BJ (cell line): ENCODE data around the gene SBNO1. TPM values are rescaled to one million over a fixed set of nuclear protein-coding genes. Genes with fewer than 3 reads are reported as not detected.
A peak's percentile ranks its signal among the peaks of the same experiment; 100 is the strongest.
"Not testable (repeated sequence)": the region's sequence is repeated elsewhere in the genome, so short reads cannot be mapped to it uniquely, and the experiment has no call there.

Source experiments
- CTCF ChIA-PET: fragments of 350-600 bp; formaldehyde crosslinking; extraction: SDS; loops from one replicate; lab custom pipeline; 2021; ENCODE audit warnings: antibody characterized with exemption, inconsistent platforms; lab: Yijun Ruan, JAX
- POLR2A ChIA-PET: fragments of 300-600 bp; sonication (Branson Sonifier 250); formaldehyde crosslinking; extraction: SDS; loops from one replicate; lab custom pipeline; 2021; ENCODE audit warnings: antibody characterized with exemption; lab: Charles Lee
- DNase-seq: peaks from one replicate; pipeline ENCODE4 v3.0.0-alpha.2; 2011; ENCODE audit warnings: low read depth
- H3K27me3 ChIP-seq: 2 replicates; pipeline ENCODE4 v1.6.0; 2011; ENCODE audit warnings: low read length; ENCODE audit not compliant: control insufficient read depth, insufficient read depth
- H3K36me3 ChIP-seq: 2 replicates; pipeline ENCODE4 v1.5.1; 2011; ENCODE audit warnings: low read length; ENCODE audit not compliant: control insufficient read depth, insufficient read depth
- H3K4me3 ChIP-seq: 2 replicates; pipeline ENCODE4 v1.5.1; 2011; ENCODE audit warnings: low read depth, mild to moderate bottlenecking, control low read depth, low read length
- polyA minus RNA-seq: library from RNA; depleted of rRNA, polyadenylated mRNA; stranded (reverse); fragments of >200 nt; gene quantifications from 2 replicates; pipeline ENCODE4 v1.2.3, GENCODE V29; 2011; rRNA and poly(A)+ RNA removed
- polyA plus RNA-seq: library from polyadenylated mRNA; depleted of rRNA; stranded (reverse); fragments of >200 nt; gene quantifications from 2 replicates; pipeline ENCODE4 v1.2.3, GENCODE V29; 2011; rRNA removed
- TF ChIP-seq, protein P1 (sequence below): IDR thresholded peaks from 2 replicates; pipeline ENCODE4 v1.5.1; 2011; ENCODE audit warnings: low read depth, mild to moderate bottlenecking, control low read depth, inconsistent platforms, low read length, moderate library complexity; ENCODE audit not compliant: insufficient read depth

SBNO1 gene
- polyA plus RNA-seq (4.8 and 10.2 TPM in 2 replicates), polyA minus RNA-seq (12.6 and 15.9 TPM in 2 replicates)

- Histone ChIP-seq H3K27me3 (no peaks in the 10 kb centered on the region), H3K36me3 (no peaks in the 10 kb centered on the region), H3K4me3 (peak within 1 kb of the TSS; percentile 79)
- POLR2A ChIA-PET, result interaction anchor here (0.5 to 1.5 kb wide), 2 partner anchors 19 to 101 kb away, joined by 3 to 8 read pairs; partner anchors contain the start of gene KMT5A
- TF ChIP-seq, protein P1, sequence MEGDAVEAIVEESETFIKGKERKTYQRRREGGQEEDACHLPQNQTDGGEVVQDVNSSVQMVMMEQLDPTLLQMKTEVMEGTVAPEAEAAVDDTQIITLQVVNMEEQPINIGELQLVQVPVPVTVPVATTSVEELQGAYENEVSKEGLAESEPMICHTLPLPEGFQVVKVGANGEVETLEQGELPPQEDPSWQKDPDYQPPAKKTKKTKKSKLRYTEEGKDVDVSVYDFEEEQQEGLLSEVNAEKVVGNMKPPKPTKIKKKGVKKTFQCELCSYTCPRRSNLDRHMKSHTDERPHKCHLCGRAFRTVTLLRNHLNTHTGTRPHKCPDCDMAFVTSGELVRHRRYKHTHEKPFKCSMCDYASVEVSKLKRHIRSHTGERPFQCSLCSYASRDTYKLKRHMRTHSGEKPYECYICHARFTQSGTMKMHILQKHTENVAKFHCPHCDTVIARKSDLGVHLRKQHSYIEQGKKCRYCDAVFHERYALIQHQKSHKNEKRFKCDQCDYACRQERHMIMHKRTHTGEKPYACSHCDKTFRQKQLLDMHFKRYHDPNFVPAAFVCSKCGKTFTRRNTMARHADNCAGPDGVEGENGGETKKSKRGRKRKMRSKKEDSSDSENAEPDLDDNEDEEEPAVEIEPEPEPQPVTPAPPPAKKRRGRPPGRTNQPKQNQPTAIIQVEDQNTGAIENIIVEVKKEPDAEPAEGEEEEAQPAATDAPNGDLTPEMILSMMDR, result no peak
- CTCF ChIA-PET, result interaction anchor here (0.6 to 2.2 kb wide), 9 partner anchors 11 to 131 kb away, joined by 3 to 17 read pairs (median 5); partner anchors contain the start of genes KMT5A, MPHOSPH9 and MTRFR
- DNase-seq, result peak; percentile 12
Observed at GRCh38 chr12:123364532-123365024, at the start of gene SBNO1. Gene SBNO1, minus strand, starts transcription at chr12:123364847. Its CDS starts 14,406 bp downstream, at chr12:123350441.

- Histone ChIP-seq H3K27me3 (no peaks in the 10 kb centered on the region), H3K36me3 (peaks cover 16% of the 10 kb centered on the region), H3K4me3 (no peak overlapping the region)
- ChIA-PET CTCF (interaction anchor here (1.1 to 1.2 kb wide), 2 partner anchors 11 to 13 kb away, joined by 3 to 4 read pairs; no protein-coding TSS in a partner anchor), POLR2A (no interaction called here)
- no peak for DNase-seq
- TF ChIP-seq, protein P1, result no peak
Observed at GRCh38 chr12:123410041-123410412, 45.4 kb upstream of the SBNO1 start.

DNA sequence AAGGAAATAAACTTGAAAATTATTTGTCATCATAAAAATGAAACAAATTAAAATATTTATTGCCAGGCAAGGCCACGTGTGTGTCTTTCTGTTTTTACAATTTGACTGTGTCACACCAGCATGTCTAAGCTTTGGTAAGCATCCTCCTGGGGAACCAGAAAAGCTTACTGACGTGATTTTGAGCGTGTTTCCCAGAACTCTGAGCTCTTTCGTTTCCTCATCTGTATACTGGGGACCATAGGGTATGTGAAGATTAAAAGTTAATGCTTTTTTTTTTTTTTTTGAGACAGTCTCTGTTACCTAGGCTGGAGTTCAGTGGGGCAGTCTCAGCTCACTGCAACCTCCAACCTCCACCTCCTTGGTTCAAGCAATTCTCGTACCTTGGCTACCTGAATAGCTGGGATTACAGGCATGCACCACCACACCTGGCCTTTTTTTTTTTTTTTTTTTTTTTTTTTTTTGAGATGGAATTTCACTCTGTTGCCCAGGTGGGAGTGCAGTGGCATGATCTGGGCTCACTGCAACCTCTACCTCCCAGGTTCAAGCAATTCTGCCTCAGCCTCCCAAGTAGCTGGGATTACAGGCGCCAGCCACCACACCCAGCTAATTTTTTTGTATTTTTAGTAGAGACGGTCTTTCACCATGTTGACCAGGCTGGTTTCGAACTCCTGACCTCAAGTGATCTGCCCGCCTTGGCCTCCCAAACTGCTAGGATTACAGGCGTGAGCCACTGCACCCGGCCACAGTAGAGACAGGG, 44.8 kb upstream of the SBNO1 start:
- CTCF ChIA-PET, result interaction anchor here (0.6 to 1.2 kb wide), 2 partner anchors 11 to 132 kb away, joined by 4 to 6 read pairs; no protein-coding TSS in a partner anchor
- H3K27me3 ChIP-seq, DNase-seq, H3K4me3 ChIP-seq, POLR2A ChIA-PET: not testable (repeated sequence)
- H3K36me3 ChIP-seq, result peaks cover 19% of the 10 kb centered on the region

DNA sequence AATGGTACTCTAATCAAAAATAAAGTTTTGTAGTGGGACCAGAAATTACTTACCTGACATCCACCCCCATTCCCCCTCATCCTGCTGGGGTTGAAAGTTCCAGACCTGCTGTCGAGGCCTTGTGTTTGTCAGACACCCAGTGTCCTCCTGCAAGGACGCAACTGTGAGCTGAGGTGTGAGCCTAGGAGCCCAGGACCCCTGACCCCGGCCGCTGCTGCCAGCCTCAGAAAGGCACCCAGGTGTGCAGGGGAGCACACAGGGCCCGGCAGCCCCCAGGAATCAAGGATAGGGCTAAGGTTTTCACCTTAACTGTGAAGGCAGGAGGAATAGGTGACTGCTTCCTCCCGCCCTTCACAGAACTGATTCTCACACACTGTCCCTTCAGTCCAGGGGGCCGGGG, 44.0 kb upstream of the SBNO1 start:
- H3K4me3 ChIP-seq, POLR2A ChIA-PET: not testable (repeated sequence)
- CTCF ChIA-PET, result interaction anchor here (0.6 to 1.2 kb wide), 2 partner anchors 10 to 132 kb away, joined by 4 to 6 read pairs; no protein-coding TSS in a partner anchor

DNA sequence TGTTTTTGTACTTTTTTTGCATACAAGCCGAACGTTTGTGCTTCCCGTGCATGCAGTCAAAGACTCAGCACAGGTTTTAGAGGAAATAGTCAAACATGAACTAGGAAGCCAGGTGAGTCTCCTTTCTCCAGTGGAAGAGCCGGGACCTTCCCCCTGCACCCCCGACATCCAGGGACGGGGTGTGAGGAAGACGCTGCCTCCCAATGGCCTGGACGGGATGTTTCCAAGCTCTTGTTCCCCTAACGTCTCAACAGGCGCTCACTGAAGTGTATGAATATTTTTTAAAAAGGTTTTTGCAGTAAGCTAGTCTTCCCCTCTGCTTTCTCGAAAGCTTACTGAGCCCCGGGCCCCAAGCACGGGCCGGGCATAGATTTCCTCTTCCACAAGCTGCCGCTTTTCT, 43.3 kb upstream of the SBNO1 start:
- DNase-seq, H3K27me3 ChIP-seq, CTCF ChIA-PET, H3K4me3 ChIP-seq, POLR2A ChIA-PET: not testable (repeated sequence)
- H3K36me3 ChIP-seq, result peaks cover 30% of the 10 kb centered on the region

More for the DNA sequence above, 44.0 kb upstream of the SBNO1 start:
- not testable (repeated sequence) for H3K27me3 ChIP-seq, DNase-seq
- H3K36me3 ChIP-seq, result peaks cover 26% of the 10 kb centered on the region

- POLR2A ChIA-PET, H3K27me3 ChIP-seq, DNase-seq, H3K4me3 ChIP-seq: not testable (repeated sequence)
- CTCF ChIA-PET, result interaction anchor here (1.1 to 1.7 kb wide), 2 partner anchors 12 to 41 kb away, joined by 3 to 6 read pairs; no protein-coding TSS in a partner anchor
- peaks cover 31% of the 10 kb centered on the region for H3K36me3 ChIP-seq
Observed at GRCh38 chr12:123407269-123407668, 42.6 kb upstream of the SBNO1 start.

- DNase-seq, result no peak
- H3K36me3 ChIP-seq, result peaks cover 31% of the 10 kb centered on the region
- CTCF ChIA-PET, result interaction anchor here (1.8 kb wide), 1 partner anchor 9 kb away, joined by 6 read pairs; no protein-coding TSS in a partner anchor
- no peak overlapping the region for H3K4me3 ChIP-seq
- POLR2A ChIA-PET, result no interaction called here
- H3K27me3 ChIP-seq, result no peaks in the 10 kb centered on the region
- TF ChIP-seq, protein P1, result no peak
Observed at GRCh38 chr12:123404581-123404980, 39.9 kb upstream of the SBNO1 start.
